GM12878 (cell line): ENCODE data around the gene DLEC1. TPM values are rescaled to one million over a fixed set of nuclear protein-coding genes. Genes with fewer than 3 reads are reported as not detected.
"Not testable (repeated sequence)": the region's sequence is repeated elsewhere in the genome, so short reads cannot be mapped to it uniquely, and the experiment has no call there.

Source experiments
- ATAC-seq: fragments of 200-7000 bp; cut with Tn5 transposase; 3 replicates; pipeline ENCODE4 v1.9.1; 2020; ENCODE audit warnings: mild to moderate bottlenecking, moderate library complexity
- BruUV-seq: library from RNA; stranded (reverse); fragments of 400-500 nt; replicated peaks from 2 replicates; lab custom pipeline; 2021; lab: Mats Ljungman, UMichigan
- CTCF ChIA-PET: fragments of 300-600 bp; sonication (Branson Sonifier 250); formaldehyde crosslinking; extraction: SDS; loops from one replicate; lab custom pipeline; 2021; ENCODE audit warnings: inconsistent platforms; lab: Yijun Ruan, JAX
- POLR2A ChIA-PET: fragments of 350-600 bp; formaldehyde crosslinking; extraction: SDS; loops from one replicate; lab custom pipeline; 2021; ENCODE audit warnings: inconsistent platforms; lab: Charles Lee
- RAD21 ChIA-PET: fragments of 300-600 bp; sonication (Branson Sonifier 250); formaldehyde crosslinking; loops from one replicate; lab custom pipeline; 2023; ENCODE audit warnings: antibody characterized with exemption; ENCODE audit not compliant: unreplicated experiment; lab: Charles Lee
- SMC1A ChIA-PET: fragments of 300-600 bp; sonication (Branson Sonifier 250); formaldehyde crosslinking; loops from one replicate; lab custom pipeline; 2023; ENCODE audit not compliant: unreplicated experiment, uncharacterized antibody; lab: Charles Lee
- DNase-seq: peaks from one replicate; pipeline ENCODE4 v3.0.0-alpha.2; 2011; ENCODE audit warnings: low read depth, low spot score
- FAIRE-seq: peaks from 3 replicates; lab custom pipeline; 2011; peaks lifted over from hg19 to GRCh38; lab: Jason Lieb, UNC
- H2AFZ ChIP-seq: 2 replicates; pipeline ENCODE4 v1.6.0; 2011; ENCODE audit warnings: low read depth, low read length, control low read depth; ENCODE audit not compliant: control insufficient read depth
- H3K27ac ChIP-seq: 2 replicates; pipeline ENCODE4 v1.5.1; 2011; ENCODE audit warnings: control low read depth; ENCODE audit not compliant: control insufficient read depth, insufficient read depth
- H3K27me3 ChIP-seq, 2 experiments: replicated peaks in 1 of 2; 2 replicates each; pipeline versions ENCODE4 v1.6.0 to v1.6.1; 2011; ENCODE audit warnings: low read length in 1 of 2; ENCODE audit not compliant: control insufficient read depth in 2 of 2, insufficient read depth in 2 of 2
- H3K36me3 ChIP-seq, 2 experiments: 2 replicates each; pipeline ENCODE4 v1.5.1; 2011; ENCODE audit warnings: low read length in 1 of 2; ENCODE audit not compliant: control insufficient read depth in 2 of 2, insufficient read depth in 2 of 2
- H3K4me1 ChIP-seq: 2 replicates; pipeline ENCODE4 v1.6.1; 2011; ENCODE audit warnings: mild to moderate bottlenecking, low read length, moderate library complexity, mixed read lengths; ENCODE audit not compliant: control insufficient read depth, insufficient read depth
- H3K4me2 ChIP-seq: 2 replicates; pipeline ENCODE4 v1.6.0; 2011; ENCODE audit warnings: control low read depth; ENCODE audit not compliant: control insufficient read depth, insufficient read depth
- H3K4me3 ChIP-seq: fragments of 200-600 bp; sonication (generic); 2 replicates; pipeline ENCODE4 v1.5.1; 2016
- H3K79me2 ChIP-seq: 2 replicates; pipeline ENCODE4 v1.6.0; 2011; ENCODE audit warnings: low read length; ENCODE audit not compliant: control insufficient read depth, insufficient read depth
- H3K9ac ChIP-seq: 2 replicates; pipeline ENCODE4 v1.8.0; 2011; ENCODE audit warnings: low read length, control low read depth, mixed read lengths; ENCODE audit not compliant: control insufficient read depth, insufficient read depth
- H3K9me3 ChIP-seq: replicated peaks from 3 replicates; pipeline ENCODE4 v1.5.1; 2011; ENCODE audit warnings: mild to moderate bottlenecking, low read length; ENCODE audit not compliant: control insufficient read depth, insufficient read depth
- H4K20me1 ChIP-seq: 2 replicates; pipeline ENCODE4 v1.6.0; 2011; ENCODE audit not compliant: control insufficient read depth, insufficient read depth
- KDM1A ChIP-seq: fragments of 200-600 bp; sonication (generic); IDR thresholded peaks from 2 replicates; pipeline ENCODE4 v1.6.1; 2016; ENCODE audit warnings: borderline replicate concordance
- NFYB ChIP-seq: IDR thresholded peaks from 2 replicates; pipeline ENCODE4 v1.6.1; 2011; ENCODE audit warnings: low read depth, mild to moderate bottlenecking, low read length, improper control_type of control experiment, moderate library complexity; ENCODE audit not compliant: insufficient read depth
- NR2C1 ChIP-seq: fragments of 450-650 bp; IDR thresholded peaks from 2 replicates; pipeline ENCODE4 v1.6.1; 2017; ENCODE audit warnings: antibody characterized with exemption, mild to moderate bottlenecking, moderate library complexity
- SPI1 ChIP-seq: IDR thresholded peaks from 2 replicates; pipeline ENCODE4 v1.6.1; 2011; ENCODE audit warnings: low read depth, mild to moderate bottlenecking, low read length, moderate library complexity, borderline replicate concordance; ENCODE audit not compliant: insufficient read depth
- TCF12 ChIP-seq: IDR thresholded peaks from 2 replicates; pipeline ENCODE4 v1.6.1; 2011; ENCODE audit warnings: low read depth, mild to moderate bottlenecking, low read length
- TCF3 ChIP-seq: IDR thresholded peaks from 2 replicates; pipeline ENCODE4 v1.6.1; 2012; ENCODE audit warnings: low read depth, mild to moderate bottlenecking, low read length, borderline replicate concordance; ENCODE audit not compliant: insufficient read depth
- WGBS: methylation state at CpG from one replicate; pipeline ENCODE4 v1.1.6; 2016; ENCODE audit warnings: low lambda C conversion rate; ENCODE audit not compliant: insufficient replicate concordance, insufficient coverage; ENCODE audit errors: missing lambda C conversion rate; 5-methylcytosine and 5-hydroxymethylcytosine counted together
- in situ Hi-C: fragments of 300-500 bp; cut with MboI; formaldehyde crosslinking; loops from 9 replicates; pipeline ENCODE4 v1.14.3; 2018; ENCODE audit warnings: mixed read lengths
- intact Hi-C: fragments of 100-400 bp; cut with micrococcal nuclease; formaldehyde crosslinking; loops from one replicate; pipeline ENCODE4 v1.14.2; 2022; ENCODE audit not compliant: unreplicated experiment
- polyA plus RNA-seq, 11 experiments: library from polyadenylated mRNA; depleted of rRNA in 4 of 11; unstranded in 6 of 11; stranded (reverse) in 5 of 11; fragments of >200 nt; fragmentation: Nextera tagmentation in 4 of 11; fragmentation: Illumina TruSeq in 1 of 11; extraction: Ambion mirVana in 4 of 11; extraction: Trizol in 1 of 11; gene quantifications; 1 replicate in 1 of 11; 2 replicates in 10 of 11; pipeline versions ENCODE4 v1.2.1 to v1.2.3, GENCODE V29; 2011 to 2016; ENCODE audit warnings: inconsistent platforms in 2 of 11, missing spikeins in 2 of 11, low read depth in 1 of 11
- total RNA-seq, 4 experiments: library from RNA; depleted of rRNA in 3 of 4; stranded (reverse); fragments of >200 nt in 3 of 4; fragmentation: Illumina TruSeq in 1 of 4; extraction: Trizol in 1 of 4; gene quantifications; 2 replicates each; pipeline versions ENCODE4 v1.2.1 to v1.2.3, GENCODE V29; 2013 to 2021
- TF ChIP-seq, protein P1 (sequence below): fragments of 450-650 bp; formaldehyde crosslinking; IDR thresholded peaks from 2 replicates; pipeline ENCODE4 v1.4.0; 2020; ENCODE audit warnings: mild to moderate bottlenecking, moderate library complexity
- TF ChIP-seq, protein P2 (sequence below): IDR thresholded peaks from 2 replicates; pipeline ENCODE4 v1.6.1; 2011; ENCODE audit warnings: low read depth, mild to moderate bottlenecking, low read length, moderate library complexity, borderline replicate concordance; ENCODE audit errors: extremely low read depth

DLEC1 gene
- total and polyA plus RNA-seq, 10 of the 15 experiments (the other 5 are each of a cell fraction or from before 2014, with no cell fraction given) = 0.03 to 0.29 (median 0.07) TPM; not detected in 3

DNA sequence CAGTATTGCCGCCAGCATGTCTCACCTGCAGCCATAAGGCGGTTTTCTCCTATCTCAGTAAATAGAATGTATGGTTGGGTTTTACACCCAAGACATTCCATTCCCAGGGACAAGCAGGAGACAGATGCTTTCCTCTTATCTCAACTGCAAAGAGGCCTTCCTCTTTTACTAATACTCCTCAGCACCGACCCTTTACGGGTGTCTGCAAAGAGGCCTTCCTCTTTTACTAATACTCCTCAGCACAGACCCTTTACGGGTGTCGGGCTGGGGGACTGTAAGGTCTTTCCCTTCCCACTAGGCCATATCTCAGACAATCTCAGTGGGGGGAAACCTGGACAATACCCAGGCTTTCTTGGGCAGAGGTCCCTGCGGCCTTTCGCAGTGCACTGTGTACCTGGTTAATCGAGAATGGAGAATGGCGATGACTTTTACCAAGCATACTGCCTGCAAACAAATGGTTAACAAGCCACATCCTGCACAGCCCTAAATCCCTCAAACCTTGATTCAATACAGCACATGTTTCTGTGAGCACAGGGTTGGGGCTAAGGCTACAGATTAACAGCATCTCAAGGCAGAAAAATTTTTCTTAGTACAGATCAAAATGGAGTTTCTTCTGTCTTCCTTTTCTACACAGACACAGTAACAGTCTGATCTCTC, 96.7 kb downstream of the DLEC1 start:
- ATAC-seq, FAIRE-seq, H3K9me3 ChIP-seq, BruUV-seq, H2AFZ ChIP-seq, DNase-seq, H3K27me3 ChIP-seq, in situ Hi-C loops, H4K20me1 ChIP-seq: not testable (repeated sequence)
- ChIA-PET RAD21 (interaction anchor here (1.2 to 1.4 kb wide), 2 partner anchors 35 to 131 kb away, joined by 3 to 6 read pairs; no protein-coding TSS in a partner anchor), POLR2A (interaction anchor here (1.1 to 8.8 kb wide), 6 partner anchors 19 to 211 kb away, joined by 3 to 146 read pairs (median 4); partner anchors contain the start of genes OXSR1 and XYLB), CTCF (interaction anchor here (1.1 to 8.2 kb wide), 3 partner anchors 19 to 209 kb away, joined by 4 to 74 read pairs (median 6); partner anchors contain the start of gene OXSR1), SMC1A (interaction anchor here (0.8 to 8.2 kb wide), 2 partner anchors 29 to 105 kb away, joined by 3 to 92 read pairs; partner anchors contain the start of gene OXSR1)
- Histone ChIP-seq H3K79me2 (peaks cover 59% of the 10 kb centered on the region), H3K4me2 (peak overlapping the region; percentile 85), H3K4me3 (peak overlapping the region; percentile 76), H3K27ac (peak overlapping the region; percentile 65), H3K9ac (peak overlapping the region; percentile 79), H3K36me3 (peaks cover 0 to 17% of the 10 kb centered on the region in 2 experiments; a peak in 2 of 4 replicates), H3K4me1 (peaks cover 26% of the 10 kb centered on the region)
- intact Hi-C loops = loop anchor here (5.0 kb wide), 1 partner anchor 77 kb away; no protein-coding TSS in a partner anchor
- 29% methylated on average over 10 of the region's 10 CpGs for WGBS
- peak; percentile 62 for TF ChIP-seq SPI1

DNA sequence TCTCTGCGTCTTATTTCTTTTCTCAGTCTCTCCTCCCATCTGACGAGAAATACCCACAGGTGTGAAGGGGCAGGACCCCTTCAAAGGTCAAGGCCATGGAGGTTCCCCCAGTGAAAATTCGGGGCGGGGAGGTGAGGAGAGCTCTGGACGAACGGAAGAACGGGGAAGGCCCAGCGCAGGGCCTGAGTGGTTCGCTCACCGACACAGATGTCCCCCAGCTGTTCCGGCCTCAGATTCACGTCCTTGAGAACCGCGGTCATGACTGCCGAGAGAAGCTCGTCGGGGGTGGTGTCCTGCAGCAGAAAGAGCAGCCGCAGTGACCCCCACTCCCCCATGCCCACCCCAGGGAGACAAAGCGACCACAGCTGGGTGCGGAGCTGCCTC, 97.4 kb downstream of the DLEC1 start:
- SMC1A ChIA-PET = interaction anchor here (0.8 to 8.2 kb wide), 7 partner anchors 19 to 211 kb away, joined by 3 to 92 read pairs (median 4); partner anchors contain the start of genes OXSR1 and XYLB
- TF ChIP-seq, protein P1, sequence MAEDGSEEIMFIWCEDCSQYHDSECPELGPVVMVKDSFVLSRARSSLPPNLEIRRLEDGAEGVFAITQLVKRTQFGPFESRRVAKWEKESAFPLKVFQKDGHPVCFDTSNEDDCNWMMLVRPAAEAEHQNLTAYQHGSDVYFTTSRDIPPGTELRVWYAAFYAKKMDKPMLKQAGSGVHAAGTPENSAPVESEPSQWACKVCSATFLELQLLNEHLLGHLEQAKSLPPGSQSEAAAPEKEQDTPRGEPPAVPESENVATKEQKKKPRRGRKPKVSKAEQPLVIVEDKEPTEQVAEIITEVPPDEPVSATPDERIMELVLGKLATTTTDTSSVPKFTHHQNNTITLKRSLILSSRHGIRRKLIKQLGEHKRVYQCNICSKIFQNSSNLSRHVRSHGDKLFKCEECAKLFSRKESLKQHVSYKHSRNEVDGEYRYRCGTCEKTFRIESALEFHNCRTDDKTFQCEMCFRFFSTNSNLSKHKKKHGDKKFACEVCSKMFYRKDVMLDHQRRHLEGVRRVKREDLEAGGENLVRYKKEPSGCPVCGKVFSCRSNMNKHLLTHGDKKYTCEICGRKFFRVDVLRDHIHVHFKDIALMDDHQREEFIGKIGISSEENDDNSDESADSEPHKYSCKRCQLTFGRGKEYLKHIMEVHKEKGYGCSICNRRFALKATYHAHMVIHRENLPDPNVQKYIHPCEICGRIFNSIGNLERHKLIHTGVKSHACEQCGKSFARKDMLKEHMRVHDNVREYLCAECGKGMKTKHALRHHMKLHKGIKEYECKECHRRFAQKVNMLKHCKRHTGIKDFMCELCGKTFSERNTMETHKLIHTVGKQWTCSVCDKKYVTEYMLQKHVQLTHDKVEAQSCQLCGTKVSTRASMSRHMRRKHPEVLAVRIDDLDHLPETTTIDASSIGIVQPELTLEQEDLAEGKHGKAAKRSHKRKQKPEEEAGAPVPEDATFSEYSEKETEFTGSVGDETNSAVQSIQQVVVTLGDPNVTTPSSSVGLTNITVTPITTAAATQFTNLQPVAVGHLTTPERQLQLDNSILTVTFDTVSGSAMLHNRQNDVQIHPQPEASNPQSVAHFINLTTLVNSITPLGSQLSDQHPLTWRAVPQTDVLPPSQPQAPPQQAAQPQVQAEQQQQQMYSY (CRISPR knock-in tag) = no peak
- no peak for TF ChIP-seq NFYB
- no peak for TF ChIP-seq KDM1A
- peak; percentile 67; the same call in 1 of the 2 replicates for TF ChIP-seq TCF3
- TF ChIP-seq, protein P2, sequence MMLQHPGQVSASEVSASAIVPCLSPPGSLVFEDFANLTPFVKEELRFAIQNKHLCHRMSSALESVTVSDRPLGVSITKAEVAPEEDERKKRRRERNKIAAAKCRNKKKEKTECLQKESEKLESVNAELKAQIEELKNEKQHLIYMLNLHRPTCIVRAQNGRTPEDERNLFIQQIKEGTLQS = no peak
- 0 out of 2 replicates have a peak, but pooled peaks have one; percentile 22 for TF ChIP-seq NR2C1
- peak; percentile 81 for TF ChIP-seq TCF12
- peak overlapping the region; percentile 85 for H3K4me2 ChIP-seq
- RAD21 ChIA-PET = interaction anchor here (0.7 to 5.0 kb wide), 11 partner anchors 21 to 210 kb away, joined by 3 to 62 read pairs (median 3); partner anchors contain the start of genes OXSR1 and XYLB
- POLR2A ChIA-PET = interaction anchor here (0.8 to 8.8 kb wide), 14 partner anchors 12 to 210 kb away, joined by 3 to 146 read pairs (median 5); partner anchors contain the start of genes OXSR1 and XYLB
- intact Hi-C loops (loop anchor here (5.0 kb wide), 1 partner anchor 76 kb away; no protein-coding TSS in a partner anchor), in situ Hi-C loops (no loop called here)
- peaks cover 0 to 16% of the 10 kb centered on the region in 2 experiments; a peak in 2 of 4 replicates for H3K36me3 ChIP-seq
- no peak for FAIRE-seq
- no peaks in the 10 kb centered on the region; the same call in 1 of the 2 replicates for H4K20me1 ChIP-seq
- H3K9ac ChIP-seq = peak overlapping the region; percentile 79
- H3K79me2 ChIP-seq = peaks cover 65% of the 10 kb centered on the region
- BruUV-seq = no TSS peak
- no peaks in the 10 kb centered on the region; the same call in 2 of the 3 replicates for H3K9me3 ChIP-seq
- peaks cover 27% of the 10 kb centered on the region for H3K4me1 ChIP-seq
- no peaks in the 10 kb centered on the region for H3K27me3 ChIP-seq
- H3K27ac ChIP-seq = peak overlapping the region; percentile 65
- CTCF ChIA-PET = interaction anchor here (0.9 to 8.2 kb wide), 5 partner anchors 20 to 208 kb away, joined by 3 to 74 read pairs (median 4); partner anchors contain the start of gene OXSR1
- WGBS = 0% methylated on average over 16 of the region's 20 CpGs
- no peak for DNase-seq
- peak overlapping the region; percentile 76 for H3K4me3 ChIP-seq
- ATAC-seq = peak; percentile 15
- H2AFZ ChIP-seq = peak overlapping the region; percentile 75
